Activated CD8-positive, alpha-beta memory T cell treated with anti-CD3 and anti-CD28 coated beads, Interleukin-2, amount 50 U/mL, for 24 hours (primary cell): ENCODE results near the gene TRABD2B.

Experiments used
- DNase-seq: peaks from one replicate; pipeline ENCODE4 v3.0.0-alpha.2; 2020; ENCODE audit errors: extremely low read depth

TRABD2B gene

GRCh38 chr1:48021792-48022191, 24.6 kb upstream of the TRABD2B start:
- no peak for DNase-seq

DNA sequence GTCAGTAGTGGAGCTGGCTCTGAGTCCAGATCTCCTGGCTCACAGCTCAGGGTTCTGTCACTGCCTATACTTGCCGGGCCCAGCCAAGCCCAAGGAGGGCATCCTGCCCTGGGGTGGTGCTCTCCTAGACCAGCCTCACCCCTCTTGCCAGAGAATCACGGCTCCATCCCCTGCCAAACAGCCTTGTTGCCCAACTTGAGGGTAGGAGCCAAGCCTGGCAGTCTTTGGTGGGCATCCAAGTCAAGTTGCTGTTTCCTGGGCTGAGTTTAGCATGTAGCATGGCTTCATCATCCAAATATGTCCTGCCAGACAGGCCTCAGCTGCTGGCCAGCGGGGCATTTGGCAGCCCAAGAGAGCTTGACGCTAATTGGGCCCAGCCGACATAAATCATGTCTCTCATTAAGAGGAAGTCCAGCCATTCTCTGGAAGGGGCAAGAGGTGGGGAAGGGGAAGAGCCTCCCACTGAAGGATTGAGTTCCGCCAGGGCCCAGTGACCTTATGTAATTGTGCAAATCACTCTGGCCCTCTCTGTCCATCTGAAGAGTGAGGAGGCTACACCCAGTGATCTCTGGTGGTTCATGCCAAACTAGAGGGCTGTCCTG, 22.6 kb upstream of the TRABD2B start:
- DNase-seq, result no peak

DNA sequence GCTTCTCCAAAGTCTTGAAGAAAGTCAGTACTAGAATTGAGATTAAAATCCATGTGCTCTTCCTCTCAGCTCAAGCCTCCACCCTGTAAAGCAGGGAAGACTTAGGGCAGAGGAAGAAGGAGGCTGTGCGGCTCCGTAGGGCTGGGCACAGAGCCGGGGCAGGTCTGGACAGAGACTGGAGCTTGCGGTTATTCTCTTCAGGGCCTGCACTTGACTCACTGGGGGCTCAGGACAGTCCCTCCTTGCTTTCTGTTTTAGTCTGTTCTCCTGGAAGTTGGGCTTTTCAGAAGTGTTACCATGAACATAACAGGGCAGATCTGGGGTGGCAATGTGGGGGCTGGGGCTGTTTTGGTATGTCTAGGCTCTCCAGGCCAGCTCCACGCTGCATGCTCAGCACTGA, 21.6 kb upstream of the TRABD2B start:
- DNase-seq, result no peak

GRCh38 chr1:48017716-48018115, 20.5 kb upstream of the TRABD2B start:
- DNase-seq, result no peak

DNA sequence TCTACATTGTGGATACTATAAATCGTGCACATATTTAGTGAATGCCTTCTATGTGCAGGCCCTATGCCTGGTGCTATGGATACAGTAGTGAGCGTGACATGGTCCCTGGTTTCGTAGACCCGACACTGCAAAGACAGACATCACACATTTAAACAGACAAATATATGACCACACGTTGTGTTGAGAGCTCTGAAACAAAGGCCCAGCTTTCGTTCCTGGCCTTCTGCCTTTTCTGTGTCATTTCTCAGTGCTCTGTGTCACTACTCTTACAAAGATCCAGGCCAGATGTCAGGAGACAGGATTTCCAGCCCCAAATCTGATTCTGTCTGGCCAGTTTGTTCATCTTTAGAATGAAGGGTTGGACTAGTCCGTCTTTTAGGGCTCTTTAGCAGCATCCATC, 19.3 kb upstream of the TRABD2B start:
- DNase-seq, result no peak

- no peak for DNase-seq
Measured at GRCh38 chr1:48013270-48013669, 16.1 kb upstream of the TRABD2B start.

DNA sequence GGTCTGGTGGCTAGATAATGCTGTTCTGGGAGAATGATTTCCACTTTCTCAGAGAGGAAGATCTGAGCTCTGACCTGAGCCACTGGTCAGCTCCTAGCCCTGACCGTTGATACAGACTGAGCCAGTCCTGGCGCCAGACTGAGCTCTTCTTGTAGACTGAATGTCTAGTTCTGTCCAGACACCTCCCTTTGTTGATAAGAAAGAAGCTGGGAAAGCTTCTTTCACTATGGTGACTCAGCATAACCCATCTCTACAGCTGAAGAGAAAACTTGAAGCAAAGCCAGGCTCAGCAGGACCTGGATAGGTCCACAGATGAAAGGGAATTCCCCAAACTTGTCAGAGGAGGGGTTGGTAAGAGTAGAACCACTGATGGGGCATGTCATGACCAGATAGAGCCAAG, 9.9 kb upstream of the TRABD2B start:
- no peak for DNase-seq

DNA sequence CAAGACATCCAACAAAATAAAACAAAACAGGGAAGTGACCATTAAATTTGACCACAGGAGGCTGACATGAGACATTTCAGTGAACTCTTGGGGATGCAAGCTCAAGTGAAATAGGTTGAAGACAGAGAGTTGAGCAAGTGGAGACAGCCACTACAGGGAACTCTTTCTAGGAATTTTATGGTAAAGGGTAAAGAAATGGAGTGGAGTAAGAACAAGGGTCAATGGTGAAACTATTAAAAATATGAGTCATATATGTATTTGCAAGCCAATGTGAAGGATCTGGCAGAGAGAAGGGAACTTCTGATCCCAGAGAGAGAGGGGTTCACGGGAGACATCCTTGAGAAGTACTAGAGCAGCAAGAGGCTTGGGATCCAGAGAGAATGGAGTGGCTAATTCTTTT, 9.1 kb upstream of the TRABD2B start:
- no peak for DNase-seq

DNA sequence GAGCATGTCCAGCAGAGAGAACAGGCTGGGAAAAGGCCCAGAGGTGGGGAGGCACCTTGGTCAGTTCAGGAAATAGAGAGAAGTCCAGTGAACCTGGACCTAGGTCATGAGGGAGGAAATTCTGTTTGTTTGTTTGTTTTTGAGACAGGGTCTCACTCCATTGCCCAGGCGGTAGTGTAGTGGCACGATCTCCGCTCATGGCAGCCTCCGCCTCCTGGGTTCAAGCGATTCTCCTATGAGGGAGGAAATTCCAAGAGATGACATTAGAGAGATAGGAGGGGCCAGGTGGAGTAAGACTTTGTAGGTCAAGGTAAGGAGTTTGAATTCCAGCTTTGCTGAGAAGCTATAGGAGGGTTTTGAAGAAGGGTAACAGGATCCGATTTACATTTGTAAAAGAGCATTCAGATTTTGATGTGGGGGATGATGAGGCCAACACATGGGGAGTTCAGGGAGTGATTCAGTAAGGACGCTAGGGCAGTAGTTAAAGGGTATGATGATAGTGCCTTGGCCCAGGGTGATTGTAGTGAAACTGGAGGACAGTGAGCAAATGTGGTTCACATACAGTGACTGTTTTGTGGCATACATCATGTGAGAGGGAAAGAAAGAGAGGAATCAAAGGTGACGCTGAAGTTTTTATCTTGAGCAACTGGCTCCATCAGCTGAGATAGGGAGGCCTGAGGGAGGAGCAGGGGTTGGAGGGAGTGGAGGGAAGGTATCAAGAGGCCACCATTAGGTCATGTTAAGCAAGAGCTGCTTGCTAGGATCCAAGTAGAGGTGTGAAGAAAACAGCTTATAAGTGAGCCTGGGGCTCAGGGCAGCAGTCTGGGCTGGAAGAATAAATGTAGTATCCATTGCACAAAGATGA, 8.3 kb upstream of the TRABD2B start:
- no peak for DNase-seq

GRCh38 chr1:48003741-48004531, 6.8 kb upstream of the TRABD2B start:
- no peak for DNase-seq

DNA sequence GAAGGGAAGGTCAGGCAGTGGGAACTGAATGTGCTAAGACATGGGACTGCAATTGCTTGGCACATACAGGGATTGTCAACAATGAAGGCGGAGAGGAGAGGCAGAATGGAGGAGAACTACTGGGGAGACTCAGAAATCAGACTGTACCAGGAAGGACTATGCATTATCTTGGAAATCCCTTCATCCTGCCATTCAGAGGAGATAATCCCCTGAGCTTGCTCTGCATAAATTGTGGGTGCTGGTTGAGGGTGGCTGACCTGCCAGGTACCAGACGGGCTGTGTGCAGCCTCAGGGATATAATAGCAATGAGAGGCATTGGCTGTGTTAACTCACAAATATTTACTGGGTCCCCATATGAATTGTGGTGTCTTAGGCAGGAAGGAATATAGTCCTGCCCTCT, 5.0 kb upstream of the TRABD2B start:
- no peak for DNase-seq

DNA sequence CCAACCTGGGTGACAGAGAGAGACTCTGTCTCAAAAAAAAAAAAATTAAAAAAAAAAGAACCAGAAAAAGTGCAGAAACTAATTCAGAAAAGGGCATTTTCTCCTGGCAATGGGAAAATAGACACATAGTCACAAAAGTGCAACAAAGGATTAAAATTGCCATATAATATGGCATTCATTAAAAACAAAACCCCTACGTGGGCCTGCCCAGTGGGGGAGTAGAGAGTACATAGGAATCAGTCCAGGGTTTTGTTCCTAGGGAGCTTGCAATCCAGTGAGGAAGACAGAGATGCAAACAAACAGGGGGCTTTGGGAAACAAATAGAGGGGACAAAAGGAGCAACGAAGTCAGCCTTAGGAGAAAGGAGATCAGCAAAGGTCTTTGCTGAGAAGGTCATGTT, 4.5 kb upstream of the TRABD2B start:
- DNase-seq, result no peak

GRCh38 chr1:48000883-48001282, 3.7 kb upstream of the TRABD2B start:
- DNase-seq, result no peak

DNA sequence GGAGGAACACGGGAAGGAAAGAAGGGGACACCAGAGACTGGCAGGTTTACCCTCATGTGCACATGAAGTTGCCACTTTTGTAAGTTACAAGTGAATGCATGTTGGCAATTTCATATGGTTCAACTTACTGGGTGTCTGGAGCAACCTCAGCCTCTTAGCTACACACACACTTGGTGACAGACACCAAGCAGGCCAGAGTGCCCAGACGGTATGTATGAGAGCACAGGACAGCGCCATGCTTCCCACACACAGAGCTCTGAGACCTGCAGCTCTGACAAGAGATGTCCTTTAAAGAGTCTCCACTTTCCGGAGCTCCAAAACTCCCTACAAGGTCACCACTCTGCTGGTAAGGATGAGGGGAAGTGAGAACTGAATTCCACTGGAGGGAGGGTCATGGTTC, 1.9 kb upstream of the TRABD2B start:
- no peak for DNase-seq

- DNase-seq, result no peak
Measured at GRCh38 chr1:47998396-47998990, 1.3 kb upstream of the TRABD2B start.

GRCh38 chr1:47996406-47997226, 569 bp downstream of the TRABD2B start:
- DNase-seq, result no peak

DNA sequence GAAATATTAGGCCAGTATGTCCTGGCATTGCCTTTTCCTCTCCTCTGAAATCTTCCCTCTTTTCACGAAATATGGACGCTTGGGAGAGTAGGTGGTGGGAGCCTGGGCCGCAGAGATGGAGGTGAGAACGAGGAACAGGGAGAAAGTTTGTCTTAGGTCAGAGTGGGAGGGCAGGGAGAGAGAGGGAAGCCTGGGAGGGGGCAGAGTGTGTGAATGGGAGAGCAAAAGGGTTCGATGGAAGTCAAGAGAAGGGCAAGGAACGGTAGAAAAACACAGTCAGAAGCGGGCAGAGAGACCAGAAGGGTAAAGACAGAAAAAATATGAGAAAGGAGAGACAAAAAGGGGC, 1.2 kb downstream of the TRABD2B start:
- no peak for DNase-seq

DNA sequence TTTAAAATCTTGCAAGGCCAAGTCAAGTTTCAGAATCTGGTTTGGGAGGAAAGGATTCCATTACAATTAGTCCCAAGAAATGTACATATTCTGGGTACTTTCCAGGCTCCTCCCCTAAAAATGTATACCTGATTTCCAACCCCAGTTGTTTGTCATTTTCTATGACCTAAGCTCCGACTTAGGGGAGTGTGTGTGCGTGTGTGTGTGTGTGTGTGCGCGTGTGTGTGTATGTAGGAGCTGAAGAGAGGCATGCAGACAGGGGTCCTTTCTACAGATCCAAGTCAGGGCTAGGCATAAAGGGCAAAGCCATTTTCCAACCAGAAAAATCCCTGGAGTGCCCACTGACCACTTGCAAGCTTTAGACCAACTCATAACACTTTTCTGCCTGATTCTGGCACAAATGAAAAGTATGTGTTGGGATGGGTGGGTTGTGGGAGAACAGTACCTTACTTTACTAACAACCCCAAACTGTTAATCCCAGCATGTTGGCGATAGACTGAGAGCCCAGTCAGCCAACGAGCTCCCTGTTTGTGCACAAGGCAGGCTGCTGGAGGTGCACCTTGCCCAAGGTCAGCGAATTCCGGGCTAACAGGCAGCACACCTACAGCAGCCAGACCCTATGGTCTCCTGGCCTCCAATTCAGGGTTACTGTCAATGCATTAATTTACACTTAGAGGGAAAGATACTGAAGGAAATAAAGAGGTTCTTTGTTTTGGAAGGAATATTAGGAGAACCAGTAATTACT, 1.7 kb downstream of the TRABD2B start:
- DNase-seq, result no peak

- DNase-seq, result no peak
Measured at GRCh38 chr1:47993881-47994625, 3.1 kb downstream of the TRABD2B start.

DNA sequence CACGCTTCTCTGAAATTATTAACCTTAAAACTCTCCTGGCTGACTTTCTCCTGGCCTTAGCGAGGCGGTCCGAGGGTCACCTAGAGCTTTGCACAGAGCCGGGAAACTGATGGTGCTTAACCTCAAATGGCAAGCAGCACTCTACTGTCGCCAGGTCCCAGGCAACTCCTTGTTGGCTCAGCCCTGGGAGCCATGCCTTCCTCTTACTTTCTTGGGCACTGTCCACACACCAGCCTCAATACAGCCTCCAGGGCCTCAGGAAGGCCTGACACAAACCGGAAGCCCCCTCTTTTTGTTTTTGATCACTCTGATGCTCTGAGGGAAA, 3.8 kb downstream of the TRABD2B start:
- DNase-seq, result no peak
